NB4 (cell line): ENCODE results near the gene PRR5L.

Experiments used
- CTCF ChIP-seq: IDR thresholded peaks from one replicate; pipeline ENCODE4 v1.5.1; 2012; ENCODE audit warnings: low read depth, low read length
- MAX ChIP-seq: IDR thresholded peaks from 2 replicates; pipeline ENCODE4 v1.6.1; 2011; ENCODE audit warnings: low read depth, low read length
- POLR2A ChIP-seq: IDR thresholded peaks from 2 replicates; pipeline ENCODE4 v1.6.1; 2011; ENCODE audit warnings: mild to moderate bottlenecking; ENCODE audit not compliant: insufficient read length; ENCODE audit errors: extremely low read depth

DNA sequence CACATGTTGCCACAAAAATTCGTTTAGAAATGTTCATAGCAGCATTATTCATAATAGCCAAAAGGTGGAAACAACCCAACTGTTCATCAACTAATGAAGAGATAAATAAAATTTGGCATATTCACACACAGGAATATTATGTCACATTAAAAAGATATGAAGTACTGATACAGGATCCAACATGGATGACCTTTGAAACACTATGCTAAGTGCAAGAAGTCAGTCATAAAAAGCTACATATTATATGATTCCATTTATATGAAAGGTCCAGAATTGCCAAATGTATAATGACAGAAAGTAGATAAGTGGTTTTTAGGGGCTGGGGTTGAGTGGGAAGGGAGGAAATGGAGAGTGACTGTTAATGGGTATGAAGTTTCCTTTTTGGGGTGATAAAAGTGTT, 9.0 kb downstream of the PRR5L start:
- no peak for TF ChIP-seq CTCF
- no peak for TF ChIP-seq POLR2A
- TF ChIP-seq MAX: no peak
